ENCODE data around the gene SEZ6L.

SEZ6L gene

DNA sequence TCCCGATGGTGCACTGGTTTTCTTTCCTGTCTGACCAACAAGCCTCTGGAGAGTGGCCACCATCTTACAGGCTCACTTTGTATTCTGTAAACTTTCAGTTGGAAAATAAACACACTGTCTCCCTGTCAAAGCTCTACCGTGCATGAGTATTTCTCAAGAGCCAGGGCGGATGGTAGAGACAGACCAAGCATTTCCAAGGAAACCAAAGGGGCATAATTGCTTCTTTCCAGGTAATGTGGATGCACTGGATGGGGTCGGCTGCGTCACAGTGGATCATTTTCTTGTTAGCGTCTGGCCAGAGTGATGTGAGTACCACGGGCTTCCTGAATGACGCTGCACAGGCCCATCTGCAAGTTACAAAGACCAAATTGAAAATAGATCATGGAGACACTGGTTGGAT is 5.1 kb upstream of the SEZ6L start:
- TF ChIP-seq GATA2 (IDR thresholded peaks at IDR 0.05; ENCODE audit: low read depth, low read length) (no peak), GATA3 (IDR thresholded peaks at IDR 0.05; ENCODE audit: low read depth, low read length) (no peak)

DNA sequence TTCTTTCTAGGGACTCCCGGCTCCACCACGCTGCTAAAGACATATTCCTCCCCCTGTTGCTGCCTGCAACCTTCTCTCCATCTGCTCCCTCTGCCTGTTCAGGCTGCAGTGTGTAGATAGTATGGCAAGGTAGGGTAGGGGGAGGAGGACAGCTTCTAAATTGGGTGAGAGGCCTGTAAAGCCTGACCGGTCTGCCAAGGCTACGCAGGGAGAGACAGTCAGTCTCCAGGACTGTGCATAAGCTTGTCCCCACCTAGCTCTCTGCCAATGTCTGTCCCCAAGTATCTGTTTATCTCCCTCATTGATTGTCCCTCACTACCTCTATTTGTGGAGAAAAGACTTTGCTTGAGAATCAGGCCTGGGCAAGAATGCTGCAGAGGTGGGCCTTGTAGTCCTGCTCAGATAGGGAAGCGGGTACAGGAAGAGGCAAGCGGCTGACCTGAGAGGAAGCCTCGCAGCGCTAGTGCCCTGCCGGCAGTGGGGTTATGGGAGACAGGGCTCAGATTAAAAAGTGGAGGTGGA is 871 bp upstream of the SEZ6L start:
- no peak for TF ChIP-seq GATA2 (IDR thresholded peaks at IDR 0.05; ENCODE audit: low read depth, low read length)

DNA sequence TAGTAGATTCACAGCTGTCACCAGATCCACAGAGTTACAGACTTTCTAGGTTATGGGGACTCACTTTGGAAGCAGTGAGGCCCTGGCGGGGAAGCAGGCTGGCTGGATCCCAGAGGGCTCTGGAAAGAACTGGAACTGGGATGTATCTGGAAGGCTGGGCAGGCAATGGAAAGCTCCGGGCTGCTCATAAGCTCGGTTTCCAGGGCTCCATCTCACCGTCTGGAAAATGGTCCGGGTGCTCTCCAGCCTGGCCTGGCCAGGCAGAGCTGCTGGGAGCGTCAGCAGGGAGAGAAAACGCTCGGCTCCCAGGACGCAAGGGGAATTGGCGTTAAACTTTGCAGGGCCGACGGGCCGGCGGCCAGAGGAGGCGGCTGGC is 335 bp upstream of the SEZ6L start:
- TF ChIP-seq GATA3 (IDR thresholded peaks at IDR 0.05; ENCODE audit: low read depth, low read length) (no peak), GATA2 (IDR thresholded peaks at IDR 0.05; ENCODE audit: low read depth, low read length) (no peak)

GRCh38 chr22:26170112-26170492 is 840 bp downstream of the SEZ6L start:
- TF ChIP-seq GATA3 (IDR thresholded peaks at IDR 0.05; ENCODE audit: low read depth, low read length): no peak
- TF ChIP-seq GATA2 (IDR thresholded peaks at IDR 0.05; ENCODE audit: low read depth, low read length): peak; percentile 48

DNA sequence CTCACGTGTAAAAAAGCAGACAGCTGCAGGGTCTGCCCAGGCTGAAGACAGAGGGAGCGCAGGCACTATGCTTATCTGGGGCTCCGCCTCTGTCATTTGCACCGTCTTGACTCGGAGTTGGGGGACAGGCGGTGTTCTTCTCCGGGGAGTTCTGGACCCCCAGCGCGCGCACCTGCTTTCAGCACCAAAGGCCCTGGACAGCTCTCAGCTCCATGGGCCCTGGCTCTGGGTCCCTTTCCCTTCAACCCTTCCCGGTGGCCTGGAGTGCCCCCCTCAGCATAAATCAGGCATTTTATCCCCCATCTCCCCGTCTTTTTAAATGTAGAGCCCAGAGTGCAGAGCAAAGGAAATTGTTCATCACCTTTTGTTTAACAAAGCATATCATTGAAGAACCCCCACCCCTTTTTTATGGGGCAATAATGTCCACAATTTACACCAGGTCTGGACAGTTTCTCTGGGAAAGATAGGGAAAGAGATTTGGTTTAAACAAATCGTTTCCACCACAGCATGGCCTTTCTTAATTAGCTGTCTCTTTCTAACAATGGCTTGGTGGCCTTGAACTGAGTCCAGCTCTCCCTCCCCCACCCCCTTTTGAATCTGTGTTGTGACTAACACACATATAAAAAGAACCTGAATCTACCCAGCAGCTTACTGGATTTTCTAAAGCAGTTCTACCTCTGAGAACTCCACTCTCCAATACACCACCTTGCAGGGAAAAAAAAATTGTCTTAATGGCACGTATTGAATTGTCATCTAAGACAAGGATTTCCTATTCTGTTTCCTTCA is 1.7 kb downstream of the SEZ6L start:
- TF ChIP-seq GATA3 (IDR thresholded peaks at IDR 0.05; ENCODE audit: low read depth, low read length) (no peak), GATA2 (IDR thresholded peaks at IDR 0.05; ENCODE audit: low read depth, low read length) (no peak)

- TF ChIP-seq GATA2 (IDR thresholded peaks at IDR 0.05; ENCODE audit: low read depth, low read length) (no peak), GATA3 (IDR thresholded peaks at IDR 0.05; ENCODE audit: low read depth, low read length) (no peak)
Observed at GRCh38 chr22:26172389-26172990, 3.2 kb downstream of the SEZ6L start.

GRCh38 chr22:26174280-26174679 is 5.0 kb downstream of the SEZ6L start:
- TF ChIP-seq GATA3 (IDR thresholded peaks at IDR 0.05; ENCODE audit: low read depth, low read length) (no peak), GATA2 (IDR thresholded peaks at IDR 0.05; ENCODE audit: low read depth, low read length) (no peak)

- no peak for TF ChIP-seq GATA3 (IDR thresholded peaks at IDR 0.05; ENCODE audit: low read depth, low read length)
- no peak for TF ChIP-seq GATA2 (IDR thresholded peaks at IDR 0.05; ENCODE audit: low read depth, low read length)
Observed at GRCh38 chr22:26182723-26183122, 13.5 kb downstream of the SEZ6L start.

DNA sequence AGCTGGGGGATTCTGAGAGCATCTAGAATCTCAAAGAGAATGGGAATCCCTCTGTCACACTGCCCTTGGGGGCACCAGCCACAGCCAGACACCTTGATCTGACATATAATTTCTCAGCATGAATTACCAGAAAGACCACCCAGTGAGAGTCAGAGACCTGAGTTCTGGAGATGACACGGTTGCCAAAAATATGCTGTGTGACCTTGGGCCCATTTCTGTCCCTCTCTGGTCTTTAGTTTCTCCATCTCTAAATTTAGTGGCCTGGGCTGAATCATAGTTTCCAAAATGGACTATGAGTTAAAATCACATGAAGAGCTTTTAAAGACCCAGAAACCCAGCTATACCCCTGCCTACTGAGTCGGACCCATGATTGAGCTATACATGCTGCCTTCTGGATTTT is 15.9 kb downstream of the SEZ6L start:
- TF ChIP-seq GATA2 (IDR thresholded peaks at IDR 0.05; ENCODE audit: low read depth, low read length): no peak
- no peak for TF ChIP-seq GATA3 (IDR thresholded peaks at IDR 0.05; ENCODE audit: low read depth, low read length)

- TF ChIP-seq GATA2 (IDR thresholded peaks at IDR 0.05; ENCODE audit: low read depth, low read length) (no peak), GATA3 (IDR thresholded peaks at IDR 0.05; ENCODE audit: low read depth, low read length) (no peak)
Observed at GRCh38 chr22:26188341-26188740, 19.1 kb downstream of the SEZ6L start.

- TF ChIP-seq GATA2 (IDR thresholded peaks at IDR 0.05; ENCODE audit: low read depth, low read length) (no peak), GATA3 (IDR thresholded peaks at IDR 0.05; ENCODE audit: low read depth, low read length) (no peak)
Observed at GRCh38 chr22:26194313-26194712, 25.1 kb downstream of the SEZ6L start.

GRCh38 chr22:26194877-26195276 is 25.6 kb downstream of the SEZ6L start:
- TF ChIP-seq GATA2 (IDR thresholded peaks at IDR 0.05; ENCODE audit: low read depth, low read length) (no peak), GATA3 (IDR thresholded peaks at IDR 0.05; ENCODE audit: low read depth, low read length) (no peak)

DNA sequence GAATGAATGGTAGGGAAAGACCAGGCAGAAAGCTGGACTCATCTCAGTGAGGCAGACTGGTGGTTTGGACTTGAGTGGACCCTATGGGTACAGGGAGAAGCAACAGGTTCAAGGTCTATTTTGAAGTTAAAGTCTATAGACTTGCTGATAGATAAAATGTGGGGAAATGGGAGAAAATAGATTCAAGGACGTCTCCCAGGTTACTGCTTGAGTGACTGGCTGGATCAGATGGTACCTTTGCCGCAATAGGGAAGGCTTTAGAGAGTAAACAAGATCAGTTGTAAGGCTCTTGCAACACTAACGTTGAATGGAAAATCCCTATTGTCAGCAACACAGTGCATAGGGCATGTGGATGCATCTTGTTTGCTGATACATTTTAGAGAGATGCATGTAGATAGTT is 27.4 kb downstream of the SEZ6L start:
- TF ChIP-seq GATA2 (IDR thresholded peaks at IDR 0.05; ENCODE audit: low read depth, low read length): no peak
- no peak for TF ChIP-seq GATA3 (IDR thresholded peaks at IDR 0.05; ENCODE audit: low read depth, low read length)

DNA sequence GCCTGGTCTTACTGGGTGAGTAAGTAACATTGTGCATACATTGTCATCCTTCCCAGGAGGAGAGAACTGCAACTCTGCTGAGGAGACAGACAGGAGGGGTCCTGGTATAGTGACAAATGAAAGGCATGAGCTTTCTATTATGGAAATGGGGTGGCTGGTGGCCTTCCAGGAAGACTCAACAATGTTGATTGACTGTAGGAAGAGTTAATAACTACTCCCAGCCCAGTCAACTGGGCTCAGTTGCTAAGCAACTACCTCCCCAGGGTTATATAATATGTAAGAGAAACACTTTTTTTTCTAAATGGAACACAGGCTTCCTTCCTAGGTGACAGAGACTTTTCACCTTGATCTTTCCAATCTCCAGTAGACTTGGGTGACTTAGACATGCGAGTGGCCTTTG is 28.2 kb downstream of the SEZ6L start:
- TF ChIP-seq GATA3 (IDR thresholded peaks at IDR 0.05; ENCODE audit: low read depth, low read length) (no peak), GATA2 (IDR thresholded peaks at IDR 0.05; ENCODE audit: low read depth, low read length) (no peak)

DNA sequence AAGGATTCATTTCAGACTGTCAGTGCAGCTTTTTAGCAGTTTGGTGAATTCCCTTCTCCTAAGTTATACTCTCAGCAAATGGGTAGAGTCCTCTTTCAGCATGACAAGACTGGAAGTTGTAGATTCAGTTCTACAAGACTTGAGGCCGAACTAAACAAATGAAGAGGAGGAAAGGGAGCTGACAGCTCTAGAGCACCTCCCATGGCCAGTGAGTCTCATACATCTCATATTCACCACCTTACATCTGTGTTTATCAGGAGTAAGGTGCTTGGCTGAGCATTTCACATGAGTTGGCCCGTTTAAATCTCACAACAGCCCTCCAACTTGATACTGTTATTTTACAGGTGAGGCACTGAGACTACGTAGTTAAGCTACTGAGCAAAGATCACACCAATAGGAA is 30.4 kb downstream of the SEZ6L start:
- no peak for TF ChIP-seq GATA2 (IDR thresholded peaks at IDR 0.05; ENCODE audit: low read depth, low read length)
- TF ChIP-seq GATA3 (IDR thresholded peaks at IDR 0.05; ENCODE audit: low read depth, low read length): no peak

All from SH-SY5Y (cell line).